A673 (cell line): Measurements from ENCODE around the gene RALGPS1.

Experiments
- EZH2 ChIP-seq: fragments of 200-600 bp; sonication (generic); IDR thresholded peaks from 2 replicates; pipeline ENCODE4 v1.6.1; 2017; ENCODE audit warnings: borderline replicate concordance, low read depth, mild to moderate bottlenecking, mixed read lengths, antibody characterized with exemption, low read length; ENCODE audit not compliant: poor library complexity, severe bottlenecking
- TF ChIP-seq, protein P1 (sequence below): fragments of 300-800, 200-600 bp; sonication (generic); conservative IDR thresholded peaks from 2 replicates; pipeline ENCODE4 v1.5.1; 2017; ENCODE audit warnings: low read depth, mild to moderate bottlenecking, antibody characterized with exemption, low read length, moderate library complexity, mixed read lengths

DNA sequence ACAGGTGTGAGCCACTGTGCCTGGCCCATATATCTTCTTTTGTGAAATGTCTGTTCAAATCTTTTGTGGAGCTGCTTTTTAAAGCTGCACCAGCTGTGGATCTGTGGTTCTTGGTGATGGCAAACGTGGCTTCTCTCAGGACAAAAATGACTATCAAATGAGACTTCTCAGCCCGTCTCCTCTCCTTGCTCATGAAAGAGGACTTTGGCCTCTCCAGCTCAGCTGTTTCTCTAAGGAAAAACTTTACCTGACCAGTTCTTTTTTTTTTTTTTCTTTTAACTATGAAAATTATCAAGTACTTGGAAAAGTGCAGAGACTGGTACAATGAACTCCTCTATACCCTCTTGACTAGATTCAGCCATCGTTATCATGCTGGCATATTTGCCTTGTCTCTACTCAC, 44.8 kb downstream of the RALGPS1 start:
- TF ChIP-seq, protein P1, sequence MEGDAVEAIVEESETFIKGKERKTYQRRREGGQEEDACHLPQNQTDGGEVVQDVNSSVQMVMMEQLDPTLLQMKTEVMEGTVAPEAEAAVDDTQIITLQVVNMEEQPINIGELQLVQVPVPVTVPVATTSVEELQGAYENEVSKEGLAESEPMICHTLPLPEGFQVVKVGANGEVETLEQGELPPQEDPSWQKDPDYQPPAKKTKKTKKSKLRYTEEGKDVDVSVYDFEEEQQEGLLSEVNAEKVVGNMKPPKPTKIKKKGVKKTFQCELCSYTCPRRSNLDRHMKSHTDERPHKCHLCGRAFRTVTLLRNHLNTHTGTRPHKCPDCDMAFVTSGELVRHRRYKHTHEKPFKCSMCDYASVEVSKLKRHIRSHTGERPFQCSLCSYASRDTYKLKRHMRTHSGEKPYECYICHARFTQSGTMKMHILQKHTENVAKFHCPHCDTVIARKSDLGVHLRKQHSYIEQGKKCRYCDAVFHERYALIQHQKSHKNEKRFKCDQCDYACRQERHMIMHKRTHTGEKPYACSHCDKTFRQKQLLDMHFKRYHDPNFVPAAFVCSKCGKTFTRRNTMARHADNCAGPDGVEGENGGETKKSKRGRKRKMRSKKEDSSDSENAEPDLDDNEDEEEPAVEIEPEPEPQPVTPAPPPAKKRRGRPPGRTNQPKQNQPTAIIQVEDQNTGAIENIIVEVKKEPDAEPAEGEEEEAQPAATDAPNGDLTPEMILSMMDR: no peak
- TF ChIP-seq EZH2: no peak
